Type B pancreatic cell (in vitro differentiated cells): ENCODE data around the gene TAOK2. TPM values are rescaled to one million over a fixed set of nuclear protein-coding genes. Genes with fewer than 3 reads are reported as not detected.

ENCODE experiments used
- DNase-seq: peaks from one replicate; pipeline ENCODE4 v3.0.0; 2021; ENCODE audit warnings: mixed read lengths; ENCODE audit not compliant: unreplicated experiment; ENCODE audit errors: extremely low spot score
- H3K27ac Mint-ChIP-seq: 2 replicates; pipeline ENCODE4 v1.8.0; 2021; ENCODE audit warnings: mild to moderate bottlenecking, mixed read lengths
- H3K27me3 Mint-ChIP-seq: 2 replicates; pipeline ENCODE4 v1.8.0; 2021; ENCODE audit warnings: mixed read lengths
- H3K36me3 Mint-ChIP-seq: 2 replicates; pipeline ENCODE4 v1.8.0; 2021; ENCODE audit warnings: mixed read lengths
- H3K4me1 Mint-ChIP-seq: one replicate; pipeline ENCODE4 v1.8.0; 2021; ENCODE audit warnings: mixed read lengths; ENCODE audit not compliant: unreplicated experiment
- H3K4me3 Mint-ChIP-seq: 2 replicates; pipeline ENCODE4 v1.8.0; 2021; ENCODE audit warnings: mild to moderate bottlenecking, mixed read lengths
- H3K9me3 Mint-ChIP-seq: 2 replicates; pipeline ENCODE4 v1.8.0; 2021; ENCODE audit warnings: mixed read lengths
- CTCF ChIP-seq: fragments of 200-600 bp; sonication (generic); conservative IDR thresholded peaks from 2 replicates; pipeline ENCODE4 v1.5.0; 2021; ENCODE audit warnings: antibody characterized with exemption, mild to moderate bottlenecking
- total RNA-seq: library from RNA; stranded (reverse); gene quantifications from 2 replicates; pipeline ENCODE4 v1.2.1, GENCODE V29; 2021; ENCODE audit warnings: low replicate concordance

The TAOK2 gene
- total RNA-seq, 1 donor from 2014 or later, result 52.4 TPM

DNA sequence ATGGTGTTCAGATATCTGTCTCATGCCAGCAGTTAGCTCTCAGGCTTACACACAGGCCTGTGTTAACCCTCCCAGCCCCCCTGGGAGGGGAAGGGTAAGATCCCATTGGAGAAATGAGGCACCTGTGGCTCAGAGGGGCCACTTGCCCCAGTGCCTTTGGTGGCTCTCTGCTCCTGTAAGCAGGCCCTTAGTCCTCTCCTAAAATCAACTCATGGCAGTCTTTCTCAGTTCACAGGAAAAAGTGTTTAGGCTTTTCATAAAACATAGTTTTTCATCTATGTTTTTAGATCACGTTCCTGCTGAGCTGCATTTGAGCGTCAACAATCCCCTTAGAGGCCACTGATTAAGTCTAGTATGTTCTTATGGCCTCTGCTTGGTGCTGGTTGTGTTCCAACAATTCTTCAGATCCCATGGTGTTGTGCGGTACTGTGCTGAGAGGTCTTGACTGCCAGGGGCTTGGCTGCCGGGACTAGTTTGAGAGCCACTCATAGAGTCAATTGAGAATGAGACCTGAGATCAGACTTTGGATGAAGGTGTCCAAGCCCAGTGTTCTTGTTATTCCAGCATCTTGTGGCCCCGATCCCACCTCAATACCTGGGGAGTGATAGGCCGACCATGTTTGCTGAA, 10.6 kb downstream of the TAOK2 start:
- H3K4me3 Mint-ChIP-seq, result no peak overlapping the region
- DNase-seq, result no peak
- no peak for TF ChIP-seq CTCF
- no peaks in the 10 kb centered on the region for H3K27me3 Mint-ChIP-seq
- no peaks in the 10 kb centered on the region for H3K9me3 Mint-ChIP-seq
- no peak overlapping the region for H3K27ac Mint-ChIP-seq
- H3K4me1 Mint-ChIP-seq, result no peaks in the 10 kb centered on the region
- H3K36me3 Mint-ChIP-seq, result peaks cover 7% of the 10 kb centered on the region

GRCh38 chr16:29984764-29985147, 11.1 kb downstream of the TAOK2 start:
- Mint-ChIP-seq H3K4me1 (no peaks in the 10 kb centered on the region), H3K4me3 (no peak overlapping the region), H3K27ac (no peak overlapping the region), H3K36me3 (peaks cover 11% of the 10 kb centered on the region), H3K27me3 (no peaks in the 10 kb centered on the region), H3K9me3 (no peaks in the 10 kb centered on the region)
- TF ChIP-seq CTCF, result no peak
- no peak for DNase-seq

- Mint-ChIP-seq H3K27me3 (no peaks in the 10 kb centered on the region), H3K4me1 (peaks cover 1% of the 10 kb centered on the region), H3K4me3 (no peak overlapping the region), H3K9me3 (no peaks in the 10 kb centered on the region), H3K27ac (no peak overlapping the region), H3K36me3 (peaks cover 13% of the 10 kb centered on the region)
- no peak for TF ChIP-seq CTCF
- no peak for DNase-seq
These were observed 11.7 kb downstream of the TAOK2 start for GRCh38 chr16:29985271-29985811.

- Mint-ChIP-seq H3K4me1 (peaks cover 4% of the 10 kb centered on the region), H3K27ac (no peak overlapping the region), H3K9me3 (no peaks in the 10 kb centered on the region), H3K27me3 (no peaks in the 10 kb centered on the region), H3K4me3 (no peak overlapping the region), H3K36me3 (peaks cover 17% of the 10 kb centered on the region)
- no peak for DNase-seq
- no peak for TF ChIP-seq CTCF
These were observed 12.6 kb downstream of the TAOK2 start for GRCh38 chr16:29986231-29986630.

DNA sequence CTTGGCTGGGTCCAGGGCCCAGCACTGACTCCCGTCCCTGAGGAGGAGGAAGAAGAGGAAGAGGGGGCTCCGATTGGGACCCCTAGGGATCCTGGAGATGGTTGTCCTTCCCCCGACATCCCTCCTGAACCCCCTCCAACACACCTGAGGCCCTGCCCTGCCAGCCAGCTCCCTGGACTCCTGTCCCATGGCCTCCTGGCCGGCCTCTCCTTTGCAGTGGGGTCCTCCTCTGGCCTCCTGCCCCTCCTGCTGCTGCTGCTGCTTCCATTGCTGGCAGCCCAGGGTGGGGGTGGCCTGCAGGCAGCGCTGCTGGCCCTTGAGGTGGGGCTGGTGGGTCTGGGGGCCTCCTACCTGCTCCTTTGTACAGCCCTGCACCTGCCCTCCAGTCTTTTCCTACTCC, 13.3 kb downstream of the TAOK2 start:
- H3K4me1 Mint-ChIP-seq, result peaks cover 4% of the 10 kb centered on the region
- no peak for DNase-seq
- no peaks in the 10 kb centered on the region for H3K27me3 Mint-ChIP-seq
- TF ChIP-seq CTCF, result no peak
- H3K4me3 Mint-ChIP-seq, result no peak overlapping the region
- no peak overlapping the region for H3K27ac Mint-ChIP-seq
- peaks cover 17% of the 10 kb centered on the region for H3K36me3 Mint-ChIP-seq
- no peaks in the 10 kb centered on the region for H3K9me3 Mint-ChIP-seq
